GM18520 (cell line): Measurements from ENCODE around the gene HTR4.

Experiments
- ATAC-seq: cut with Tn5 transposase; IDR thresholded peaks from one replicate; pipeline ENCODE4 v1.9.1; 2021; ENCODE audit not compliant: unreplicated experiment

Gene HTR4

GRCh38 chr5:148615644-148616275 lies 38.6 kb downstream of the HTR4 start:
- no peak for ATAC-seq

GRCh38 chr5:148607406-148607805 lies 46.9 kb downstream of the HTR4 start:
- no peak for ATAC-seq

- no peak for ATAC-seq
These were observed 48.0 kb downstream of the HTR4 start for GRCh38 chr5:148606296-148606695.

GRCh38 chr5:148599187-148599586 lies 55.1 kb downstream of the HTR4 start:
- ATAC-seq = no peak

GRCh38 chr5:148595697-148596096 lies 58.6 kb downstream of the HTR4 start:
- no peak for ATAC-seq

- no peak for ATAC-seq
These were observed 67.5 kb downstream of the HTR4 start for GRCh38 chr5:148586796-148587195.

- no peak for ATAC-seq
These were observed 68.3 kb downstream of the HTR4 start for GRCh38 chr5:148585988-148586387.

- no peak for ATAC-seq
These were observed 70.2 kb downstream of the HTR4 start for GRCh38 chr5:148584103-148584502.

- ATAC-seq = no peak
These were observed 70.8 kb downstream of the HTR4 start for GRCh38 chr5:148583421-148583965.

GRCh38 chr5:148574167-148574566 lies 80.2 kb downstream of the HTR4 start:
- no peak for ATAC-seq

GRCh38 chr5:148573374-148573773 lies 81.0 kb downstream of the HTR4 start:
- ATAC-seq = no peak

GRCh38 chr5:148569948-148570347 lies 84.4 kb downstream of the HTR4 start:
- no peak for ATAC-seq

GRCh38 chr5:148565148-148565547 lies 89.2 kb downstream of the HTR4 start:
- ATAC-seq = no peak

- ATAC-seq = no peak
These were observed 91.3 kb downstream of the HTR4 start for GRCh38 chr5:148563021-148563420.

- no peak for ATAC-seq
These were observed 92.5 kb downstream of the HTR4 start for GRCh38 chr5:148561801-148562311.

GRCh38 chr5:148559461-148559860 lies 94.9 kb downstream of the HTR4 start:
- ATAC-seq = no peak

- no peak for ATAC-seq
These were observed 95.4 kb downstream of the HTR4 start for GRCh38 chr5:148558892-148559291.

- no peak for ATAC-seq
These were observed 97.5 kb downstream of the HTR4 start for GRCh38 chr5:148556835-148557234.

- no peak for ATAC-seq
These were observed 99.7 kb downstream of the HTR4 start for GRCh38 chr5:148554621-148555020.

GRCh38 chr5:148543727-148544126 lies 110.6 kb downstream of the HTR4 start:
- ATAC-seq = no peak

- no peak for ATAC-seq
These were observed 111.5 kb downstream of the HTR4 start for GRCh38 chr5:148542812-148543211.

GRCh38 chr5:148541054-148541835 lies 113.1 kb downstream of the HTR4 start:
- peak; percentile 91 for ATAC-seq
